Parathyroid adenoma (tissue), 2 donors: ENCODE results near the gene REM1.

ENCODE experiments used
- H2AFZ ChIP-seq: fragments of 300-600 bp; sonication (generic); one replicate; pipeline ENCODE4 v1.7.0; 2017; ENCODE audit warnings: antibody characterized with exemption, mild to moderate bottlenecking
- H3K27ac ChIP-seq: fragments of 300-600 bp; sonication (generic); one replicate; pipeline ENCODE4 v1.7.0; 2017
- H3K27me3 ChIP-seq: fragments of 300-600 bp; sonication (generic); one replicate; pipeline ENCODE4 v1.7.0; 2017; ENCODE audit warnings: low read length; ENCODE audit not compliant: control insufficient read depth, insufficient read depth
- H3K36me3 ChIP-seq: fragments of 300-600 bp; sonication (generic); one replicate; pipeline ENCODE4 v1.7.0; 2017; ENCODE audit warnings: low read length; ENCODE audit not compliant: control insufficient read depth, insufficient read depth
- H3K4me1 ChIP-seq: fragments of 300-600 bp; sonication (generic); one replicate; pipeline ENCODE4 v1.7.0; 2017; ENCODE audit warnings: control low read depth
- H3K4me2 ChIP-seq: fragments of 300-600 bp; sonication (generic); one replicate; pipeline ENCODE4 v1.7.0; 2017; ENCODE audit warnings: low read length
- H3K4me3 ChIP-seq: fragments of 300-600 bp; sonication (generic); one replicate; pipeline ENCODE4 v1.7.0; 2017; ENCODE audit warnings: low read depth, low read length
- H3K79me2 ChIP-seq: fragments of 300-600 bp; sonication (generic); one replicate; pipeline ENCODE4 v1.7.0; 2017; ENCODE audit warnings: control low read depth
- H3K9ac ChIP-seq: fragments of 300-600 bp; sonication (generic); one replicate; pipeline ENCODE4 v1.7.0; 2017; ENCODE audit warnings: mild to moderate bottlenecking
- H3K9me3 ChIP-seq: fragments of 300-600 bp; sonication (generic); one replicate; pipeline ENCODE4 v1.7.0; 2017; ENCODE audit warnings: low read length; ENCODE audit not compliant: control insufficient read depth
- TF ChIP-seq, protein P1 (sequence below): fragments of 300-600 bp; sonication (generic); IDR thresholded peaks from one replicate; pipeline ENCODE4 v1.7.0; 2017; ENCODE audit warnings: antibody characterized with exemption, mild to moderate bottlenecking
- donor health status: primary hyperparathyroidism.

Gene REM1

DNA sequence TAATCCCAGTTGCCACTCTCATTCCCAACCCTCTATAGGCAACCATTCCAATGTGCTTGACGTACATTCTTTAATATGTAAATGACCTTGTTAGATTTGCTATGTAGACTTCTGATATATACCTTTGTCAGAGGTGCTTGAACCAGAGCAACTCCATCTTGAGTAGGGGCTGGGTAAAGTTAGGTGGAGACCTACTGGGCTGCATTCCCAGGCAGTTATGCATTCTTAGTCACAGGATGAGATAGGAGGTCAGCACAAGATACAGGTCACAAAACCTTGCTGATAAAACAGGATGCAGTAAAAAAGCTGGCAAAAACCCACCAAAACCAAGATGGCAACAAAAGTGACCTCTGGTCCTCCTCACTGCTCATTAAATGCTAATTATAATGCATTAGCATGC, 30.8 kb downstream of the REM1 start:
- H3K4me3 ChIP-seq: no peak overlapping the region
- H3K4me1 ChIP-seq: no peaks in the 10 kb centered on the region
- no peak overlapping the region for H3K27ac ChIP-seq
- no peak overlapping the region for H3K4me2 ChIP-seq
- no peaks in the 10 kb centered on the region for H3K79me2 ChIP-seq
- H2AFZ ChIP-seq: no peak overlapping the region
- no peaks in the 10 kb centered on the region for H3K9me3 ChIP-seq
- TF ChIP-seq, protein P1, sequence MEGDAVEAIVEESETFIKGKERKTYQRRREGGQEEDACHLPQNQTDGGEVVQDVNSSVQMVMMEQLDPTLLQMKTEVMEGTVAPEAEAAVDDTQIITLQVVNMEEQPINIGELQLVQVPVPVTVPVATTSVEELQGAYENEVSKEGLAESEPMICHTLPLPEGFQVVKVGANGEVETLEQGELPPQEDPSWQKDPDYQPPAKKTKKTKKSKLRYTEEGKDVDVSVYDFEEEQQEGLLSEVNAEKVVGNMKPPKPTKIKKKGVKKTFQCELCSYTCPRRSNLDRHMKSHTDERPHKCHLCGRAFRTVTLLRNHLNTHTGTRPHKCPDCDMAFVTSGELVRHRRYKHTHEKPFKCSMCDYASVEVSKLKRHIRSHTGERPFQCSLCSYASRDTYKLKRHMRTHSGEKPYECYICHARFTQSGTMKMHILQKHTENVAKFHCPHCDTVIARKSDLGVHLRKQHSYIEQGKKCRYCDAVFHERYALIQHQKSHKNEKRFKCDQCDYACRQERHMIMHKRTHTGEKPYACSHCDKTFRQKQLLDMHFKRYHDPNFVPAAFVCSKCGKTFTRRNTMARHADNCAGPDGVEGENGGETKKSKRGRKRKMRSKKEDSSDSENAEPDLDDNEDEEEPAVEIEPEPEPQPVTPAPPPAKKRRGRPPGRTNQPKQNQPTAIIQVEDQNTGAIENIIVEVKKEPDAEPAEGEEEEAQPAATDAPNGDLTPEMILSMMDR: no peak
- no peak overlapping the region for H3K9ac ChIP-seq
- H3K36me3 ChIP-seq: no peaks in the 10 kb centered on the region
- no peaks in the 10 kb centered on the region for H3K27me3 ChIP-seq

DNA sequence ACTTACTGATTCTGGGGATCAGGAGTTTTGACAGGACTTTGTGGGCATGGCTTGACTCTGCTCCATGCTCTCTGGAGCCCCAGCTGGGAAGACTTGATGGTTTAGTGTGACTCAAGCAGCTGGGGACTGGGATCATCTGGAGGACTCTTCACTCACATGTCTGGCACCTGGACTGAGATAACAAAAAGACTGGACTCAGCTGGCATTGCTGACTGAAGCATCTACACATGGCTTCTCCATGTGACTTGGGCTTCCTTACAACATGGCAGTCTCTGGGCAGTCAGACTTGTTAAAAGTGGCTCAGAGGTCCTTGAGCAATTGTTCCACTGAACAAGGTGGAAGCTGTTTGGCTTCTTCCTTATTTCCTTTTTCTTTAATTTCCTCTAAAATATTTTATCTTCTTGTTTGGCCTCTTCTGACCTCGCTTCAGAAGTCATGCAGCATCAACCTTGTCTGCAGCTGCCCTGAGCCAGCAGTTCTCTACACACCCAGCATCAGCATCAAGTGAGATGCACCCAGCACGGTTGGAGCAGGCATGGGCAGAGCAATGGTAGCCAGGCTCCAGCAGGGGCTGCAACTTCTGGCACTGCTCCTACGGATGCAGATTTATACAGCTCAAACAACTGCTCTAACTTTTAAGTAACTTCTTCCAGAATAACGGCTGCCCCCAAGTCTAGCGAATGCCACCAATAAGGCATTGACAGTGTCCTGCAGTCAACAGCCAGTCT, 33.6 kb downstream of the REM1 start:
- no peak overlapping the region for H3K4me3 ChIP-seq
- no peaks in the 10 kb centered on the region for H3K9me3 ChIP-seq
- no peak overlapping the region for H3K9ac ChIP-seq
- TF ChIP-seq, protein P1: no peak
- no peaks in the 10 kb centered on the region for H3K27me3 ChIP-seq
- no peak overlapping the region for H2AFZ ChIP-seq
- H3K4me2 ChIP-seq: no peak overlapping the region
- no peak overlapping the region for H3K27ac ChIP-seq
- H3K36me3 ChIP-seq: no peaks in the 10 kb centered on the region
- H3K4me1 ChIP-seq: no peaks in the 10 kb centered on the region
- H3K79me2 ChIP-seq: peaks cover under 1% of the 10 kb centered on the region

DNA sequence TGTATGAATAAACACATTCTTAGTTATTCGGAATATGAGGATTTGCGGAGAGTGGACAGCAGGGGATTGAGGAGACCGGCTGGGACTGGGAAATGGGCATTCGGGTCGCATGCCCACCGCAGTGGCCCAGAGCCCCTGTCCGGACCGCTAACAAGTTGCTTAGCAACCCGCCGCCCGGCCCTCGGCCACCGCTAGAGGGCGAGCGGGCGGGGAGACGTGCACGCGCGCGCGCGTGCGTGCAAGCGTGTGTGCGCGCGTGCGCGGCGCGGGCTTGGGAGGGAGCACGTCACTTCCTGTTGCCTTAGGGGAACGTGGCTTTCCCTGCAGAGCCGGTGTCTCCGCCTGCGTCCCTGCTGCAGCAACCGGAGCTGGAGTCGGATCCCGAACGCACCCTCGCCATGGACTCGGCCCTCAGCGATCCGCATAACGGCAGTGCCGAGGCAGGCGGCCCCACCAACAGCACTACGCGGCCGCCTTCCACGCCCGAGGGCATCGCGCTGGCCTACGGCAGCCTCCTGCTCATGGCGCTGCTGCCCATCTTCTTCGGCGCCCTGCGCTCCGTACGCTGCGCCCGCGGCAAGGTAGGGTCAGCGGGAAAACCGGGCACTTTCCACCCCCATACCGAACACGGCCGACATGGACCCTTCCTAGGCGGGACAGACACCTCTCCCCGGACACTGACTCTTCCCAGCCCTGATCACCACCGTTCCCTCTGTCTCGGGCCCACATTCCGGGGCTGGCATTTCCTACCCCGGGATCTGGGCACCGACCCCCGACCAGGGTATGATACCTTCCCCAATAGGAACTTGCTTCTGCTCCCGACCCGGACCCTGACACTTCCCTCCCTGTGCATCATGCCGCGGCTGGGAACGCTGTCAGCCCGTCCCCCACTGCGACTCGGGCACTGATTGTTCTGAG, 39.3 kb downstream of the REM1 start, which contains the start of gene HM13:
HM13 (plus strand) TSS at position 289 of the 918 bp plus-strand sequence; CDS start at position 399, 110 bp downstream.
- Histone ChIP-seq H3K4me2 (peak within 1 kb of the TSS; percentile 52), H3K9ac (peak within 1 kb of the TSS; percentile 40), H3K27ac (peak within 1 kb of the TSS; percentile 50), H3K4me1 (peaks cover 17% of the 10 kb centered on the region), H2AFZ (peak within 1 kb of the TSS; percentile 97), H3K27me3 (no peaks in the 10 kb centered on the region), H3K4me3 (peak within 1 kb of the TSS; percentile 79), H3K79me2 (peaks cover 48% of the 10 kb centered on the region), H3K9me3 (no peaks in the 10 kb centered on the region), H3K36me3 (no peaks in the 10 kb centered on the region)
- TF ChIP-seq, protein P1: peak; percentile 98

DNA sequence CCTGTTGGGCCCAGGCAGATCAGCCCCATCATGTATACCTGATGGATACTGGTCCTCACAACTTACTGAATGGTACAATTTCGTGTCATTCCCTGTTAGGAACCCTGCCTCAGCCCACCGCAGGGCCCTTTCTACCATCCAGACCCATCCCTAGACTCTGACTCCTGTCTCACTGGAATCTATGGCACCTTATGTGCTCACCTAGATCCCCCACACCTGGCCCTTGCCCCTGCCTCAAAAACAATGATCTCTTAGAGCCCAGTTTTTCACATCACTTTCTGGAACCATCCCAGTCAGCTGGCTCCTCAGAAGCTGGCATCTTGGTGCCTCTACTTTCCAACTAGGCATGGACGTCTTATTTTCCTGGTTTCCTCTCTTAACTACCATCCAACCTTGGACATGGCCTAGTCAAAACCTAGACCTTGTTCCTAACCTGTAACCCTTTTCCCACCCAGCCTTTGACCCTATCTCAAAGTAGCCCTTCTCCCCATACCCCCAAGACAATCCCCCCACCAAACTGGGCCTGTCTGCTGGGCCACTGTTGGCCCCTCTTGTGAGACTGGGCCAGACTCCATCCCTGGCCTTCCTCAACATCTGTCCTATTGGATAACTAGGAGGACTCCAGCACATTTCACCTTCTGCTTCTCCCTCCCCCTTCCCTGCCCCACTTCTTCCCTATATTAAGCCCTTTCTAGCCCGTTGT, 40.1 kb downstream of the REM1 start:
- no peaks in the 10 kb centered on the region for H3K36me3 ChIP-seq
- peak overlapping the region; percentile 50 for H3K27ac ChIP-seq
- H3K79me2 ChIP-seq: peaks cover 51% of the 10 kb centered on the region
- peak overlapping the region; percentile 79 for H3K4me3 ChIP-seq
- H3K9ac ChIP-seq: no peak overlapping the region
- no peaks in the 10 kb centered on the region for H3K27me3 ChIP-seq
- H3K4me2 ChIP-seq: peak overlapping the region; percentile 52
- H2AFZ ChIP-seq: peak overlapping the region; percentile 97
- peaks cover 17% of the 10 kb centered on the region for H3K4me1 ChIP-seq
- TF ChIP-seq, protein P1: no peak
- H3K9me3 ChIP-seq: no peaks in the 10 kb centered on the region
